ENCODE results near the gene CBR4.
A peak's percentile ranks its signal among the peaks of the same experiment; 100 is the strongest.

CBR4 gene

GRCh38 chr4:169030562-169030982 lies 20.5 kb upstream of the CBR4 start:
- Histone ChIP-seq H3K27me3 (ENCODE audit: control insufficient read depth, insufficient read depth, low read length) (no peaks in the 10 kb centered on the region), H3K9me3 (ENCODE audit: control insufficient read depth, low read length) (no peaks in the 10 kb centered on the region), H3K4me3 (ENCODE audit: low read length) (no peak overlapping the region), H3K36me3 (ENCODE audit: control insufficient read depth, insufficient read depth, low read length) (no peaks in the 10 kb centered on the region), H3K9ac (ENCODE audit: low read length) (no peak overlapping the region), H3K4me1 (ENCODE audit: control insufficient read depth, insufficient read depth, low read length) (no peaks in the 10 kb centered on the region)

GRCh38 chr4:169029947-169030346 lies 19.9 kb upstream of the CBR4 start:
- Histone ChIP-seq H3K9ac (ENCODE audit: low read length) (no peak overlapping the region), H3K4me1 (ENCODE audit: control insufficient read depth, insufficient read depth, low read length) (no peaks in the 10 kb centered on the region), H3K27me3 (ENCODE audit: control insufficient read depth, insufficient read depth, low read length) (no peaks in the 10 kb centered on the region), H3K36me3 (ENCODE audit: control insufficient read depth, insufficient read depth, low read length) (no peaks in the 10 kb centered on the region), H3K9me3 (ENCODE audit: control insufficient read depth, low read length) (no peaks in the 10 kb centered on the region), H3K4me3 (ENCODE audit: low read length) (no peak overlapping the region)

- H3K4me1 ChIP-seq (ENCODE audit: control insufficient read depth, insufficient read depth, low read length), result no peaks in the 10 kb centered on the region
- H3K4me3 ChIP-seq (ENCODE audit: low read length), result no peak overlapping the region
- no peak overlapping the region for H3K9ac ChIP-seq (ENCODE audit: low read length)
- no peaks in the 10 kb centered on the region for H3K9me3 ChIP-seq (ENCODE audit: control insufficient read depth, low read length)
- no peaks in the 10 kb centered on the region for H3K36me3 ChIP-seq (ENCODE audit: control insufficient read depth, insufficient read depth, low read length)
- no peaks in the 10 kb centered on the region for H3K27me3 ChIP-seq (ENCODE audit: control insufficient read depth, insufficient read depth, low read length)
These were observed 17.6 kb upstream of the CBR4 start for GRCh38 chr4:169027663-169028062.

- H3K4me1 ChIP-seq (ENCODE audit: control insufficient read depth, insufficient read depth, low read length), result no peaks in the 10 kb centered on the region
- no peaks in the 10 kb centered on the region for H3K27me3 ChIP-seq (ENCODE audit: control insufficient read depth, insufficient read depth, low read length)
- no peak overlapping the region for H3K9ac ChIP-seq (ENCODE audit: low read length)
- no peaks in the 10 kb centered on the region for H3K9me3 ChIP-seq (ENCODE audit: control insufficient read depth, low read length)
- H3K36me3 ChIP-seq (ENCODE audit: control insufficient read depth, insufficient read depth, low read length), result no peaks in the 10 kb centered on the region
- H3K4me3 ChIP-seq (ENCODE audit: low read length), result no peak overlapping the region
These were observed 15.1 kb upstream of the CBR4 start for GRCh38 chr4:169025184-169025583.

- Histone ChIP-seq H3K9me3 (ENCODE audit: control insufficient read depth, low read length) (no peaks in the 10 kb centered on the region), H3K9ac (ENCODE audit: low read length) (no peak overlapping the region), H3K4me3 (ENCODE audit: low read length) (no peak overlapping the region), H3K36me3 (ENCODE audit: control insufficient read depth, insufficient read depth, low read length) (no peaks in the 10 kb centered on the region), H3K27me3 (ENCODE audit: control insufficient read depth, insufficient read depth, low read length) (no peaks in the 10 kb centered on the region), H3K4me1 (ENCODE audit: control insufficient read depth, insufficient read depth, low read length) (no peaks in the 10 kb centered on the region)
These were observed 14.7 kb upstream of the CBR4 start for GRCh38 chr4:169024762-169025161.

GRCh38 chr4:169018406-169018805 lies 8.4 kb upstream of the CBR4 start:
- Histone ChIP-seq H3K27me3 (ENCODE audit: control insufficient read depth, insufficient read depth, low read length) (no peaks in the 10 kb centered on the region), H3K9me3 (ENCODE audit: control insufficient read depth, low read length) (no peaks in the 10 kb centered on the region), H3K9ac (ENCODE audit: low read length) (no peak overlapping the region), H3K36me3 (ENCODE audit: control insufficient read depth, insufficient read depth, low read length) (no peaks in the 10 kb centered on the region), H3K4me1 (ENCODE audit: control insufficient read depth, insufficient read depth, low read length) (peaks cover 12% of the 10 kb centered on the region), H3K4me3 (ENCODE audit: low read length) (no peak overlapping the region)

- Histone ChIP-seq H3K4me3 (ENCODE audit: low read length) (no peak overlapping the region), H3K36me3 (ENCODE audit: control insufficient read depth, insufficient read depth, low read length) (no peaks in the 10 kb centered on the region), H3K9me3 (ENCODE audit: control insufficient read depth, low read length) (no peaks in the 10 kb centered on the region), H3K4me1 (ENCODE audit: control insufficient read depth, insufficient read depth, low read length) (peaks cover 12% of the 10 kb centered on the region), H3K9ac (ENCODE audit: low read length) (no peak overlapping the region), H3K27me3 (ENCODE audit: control insufficient read depth, insufficient read depth, low read length) (no peaks in the 10 kb centered on the region)
These were observed 7.9 kb upstream of the CBR4 start for GRCh38 chr4:169017971-169018370.

- H3K36me3 ChIP-seq (ENCODE audit: control insufficient read depth, insufficient read depth, low read length), result no peaks in the 10 kb centered on the region
- H3K27me3 ChIP-seq (ENCODE audit: control insufficient read depth, insufficient read depth, low read length), result no peaks in the 10 kb centered on the region
These were observed 5.2 kb upstream of the CBR4 start for GRCh38 chr4:169015186-169015623.

GRCh38 chr4:169014586-169014985 lies 4.5 kb upstream of the CBR4 start:
- no peak overlapping the region for H3K4me3 ChIP-seq (ENCODE audit: low read length)
- no peaks in the 10 kb centered on the region for H3K36me3 ChIP-seq (ENCODE audit: control insufficient read depth, insufficient read depth, low read length)
- peaks cover 12% of the 10 kb centered on the region for H3K4me1 ChIP-seq (ENCODE audit: control insufficient read depth, insufficient read depth, low read length)
- H3K9me3 ChIP-seq (ENCODE audit: control insufficient read depth, low read length), result no peaks in the 10 kb centered on the region
- no peaks in the 10 kb centered on the region for H3K27me3 ChIP-seq (ENCODE audit: control insufficient read depth, insufficient read depth, low read length)
- H3K9ac ChIP-seq (ENCODE audit: low read length), result no peak overlapping the region

More at GRCh38 chr4:169015186-169015623, 5.2 kb upstream of the CBR4 start:
- Histone ChIP-seq H3K9me3 (ENCODE audit: control insufficient read depth, low read length) (no peaks in the 10 kb centered on the region), H3K4me3 (ENCODE audit: low read length) (no peak overlapping the region), H3K9ac (ENCODE audit: low read length) (no peak overlapping the region), H3K4me1 (ENCODE audit: control insufficient read depth, insufficient read depth, low read length) (peaks cover 12% of the 10 kb centered on the region)

GRCh38 chr4:169013396-169013795 lies 3.3 kb upstream of the CBR4 start:
- Histone ChIP-seq H3K9me3 (ENCODE audit: control insufficient read depth, low read length) (no peaks in the 10 kb centered on the region), H3K4me3 (ENCODE audit: low read length) (no peak overlapping the region), H3K36me3 (ENCODE audit: control insufficient read depth, insufficient read depth, low read length) (no peaks in the 10 kb centered on the region), H3K9ac (ENCODE audit: low read length) (no peak overlapping the region), H3K27me3 (ENCODE audit: control insufficient read depth, insufficient read depth, low read length) (no peaks in the 10 kb centered on the region), H3K4me1 (ENCODE audit: control insufficient read depth, insufficient read depth, low read length) (peaks cover 16% of the 10 kb centered on the region)

GRCh38 chr4:169012049-169012448 lies 2.0 kb upstream of the CBR4 start:
- no peaks in the 10 kb centered on the region for H3K36me3 ChIP-seq (ENCODE audit: control insufficient read depth, insufficient read depth, low read length)
- peaks cover 17% of the 10 kb centered on the region for H3K4me1 ChIP-seq (ENCODE audit: control insufficient read depth, insufficient read depth, low read length)
- H3K9ac ChIP-seq (ENCODE audit: low read length), result no peak overlapping the region

GRCh38 chr4:169009286-169010124 lies 550 bp downstream of the CBR4 start:
- Histone ChIP-seq H3K9ac (ENCODE audit: low read length) (peak overlapping the region; percentile 98), H3K4me1 (ENCODE audit: control insufficient read depth, insufficient read depth, low read length) (peaks cover 11% of the 10 kb centered on the region), H3K9me3 (ENCODE audit: control insufficient read depth, low read length) (no peaks in the 10 kb centered on the region), H3K36me3 (ENCODE audit: control insufficient read depth, insufficient read depth, low read length) (no peaks in the 10 kb centered on the region), H3K4me3 (ENCODE audit: low read length) (peak overlapping the region; percentile 34), H3K27me3 (ENCODE audit: control insufficient read depth, insufficient read depth, low read length) (no peaks in the 10 kb centered on the region)

More at GRCh38 chr4:169012049-169012448, 2.0 kb upstream of the CBR4 start:
- H3K4me3 ChIP-seq (ENCODE audit: low read length), result no peak overlapping the region
- no peaks in the 10 kb centered on the region for H3K9me3 ChIP-seq (ENCODE audit: control insufficient read depth, low read length)
- H3K27me3 ChIP-seq (ENCODE audit: control insufficient read depth, insufficient read depth, low read length), result no peaks in the 10 kb centered on the region

All from mucosa of stomach (tissue), 1 donor.